NCI-H446 (cell line): ENCODE data around the gene GPC5.

Experiments used
- DNase-seq, 2 experiments: peaks; one replicate each; lab custom pipeline; 2025; lab: John Stamatoyannopoulos, UW

GPC5 gene

DNA sequence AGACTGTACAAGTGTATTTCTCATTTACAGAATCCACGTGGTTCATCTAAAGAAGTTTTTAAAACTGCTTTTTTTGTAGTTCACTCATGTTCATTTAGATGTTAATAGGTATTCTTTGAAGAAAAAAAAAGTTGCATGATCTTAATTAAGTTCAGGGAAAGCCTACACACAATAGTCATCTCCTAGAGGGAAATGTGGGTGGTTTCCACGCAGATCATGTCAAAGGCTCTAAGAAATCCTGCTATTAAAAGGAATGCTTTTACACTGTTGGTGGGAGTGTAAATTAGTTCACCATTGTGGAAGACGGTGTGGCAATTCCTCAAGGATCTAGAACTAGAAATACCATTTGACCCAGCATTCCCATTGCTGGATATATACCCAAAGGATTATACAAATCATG is 312.3 kb downstream of the GPC5 start:
- no peak for DNase-seq

DNA sequence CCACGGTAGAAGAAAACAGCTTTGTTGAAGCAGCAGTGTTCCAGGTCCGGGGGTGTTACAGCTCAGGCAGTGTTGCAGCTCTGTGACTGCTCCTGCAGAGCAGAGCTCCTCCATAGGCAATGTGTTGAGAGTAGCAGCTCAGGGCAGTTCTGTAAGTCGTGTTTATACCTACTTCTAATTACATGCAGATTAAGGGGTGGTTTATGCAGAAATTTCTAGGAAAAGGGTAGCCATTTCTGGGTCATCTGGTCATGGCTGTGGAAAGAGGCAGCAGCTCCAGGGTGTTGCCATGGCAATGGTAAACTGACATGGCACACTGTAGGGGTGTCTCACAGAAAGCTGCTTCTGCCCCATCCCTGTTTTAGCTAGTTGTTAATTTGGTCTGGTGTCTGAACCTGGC is 316.4 kb downstream of the GPC5 start:
- DNase-seq, result no peak

DNA sequence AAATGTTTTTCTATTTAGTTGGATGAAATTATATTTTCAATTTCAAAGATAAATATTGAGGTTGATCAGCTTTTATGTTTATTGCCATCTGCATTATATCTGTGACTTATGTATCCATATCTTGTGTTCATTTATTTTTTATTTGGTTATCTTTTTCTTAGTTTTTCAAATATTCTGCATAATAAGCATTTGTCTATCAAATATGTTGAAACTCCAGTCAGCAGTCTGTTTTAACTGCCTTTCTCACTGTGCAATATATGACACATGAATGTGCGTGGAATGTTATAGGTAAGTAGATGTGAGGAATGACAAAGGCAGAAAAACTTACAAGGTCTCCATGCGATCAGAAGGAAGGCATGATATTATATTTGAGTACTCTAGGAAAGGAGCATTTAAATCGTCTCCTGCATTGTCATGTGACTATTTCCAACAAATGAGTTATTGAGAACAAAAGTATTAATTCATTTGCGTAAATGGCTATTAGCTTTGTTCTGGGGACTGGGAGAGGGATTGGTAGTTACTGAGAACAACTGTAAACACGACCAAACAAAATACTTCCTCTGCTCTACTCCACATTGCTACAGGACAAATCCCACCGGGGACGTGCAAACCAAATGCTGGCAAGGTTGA is 318.1 kb downstream of the GPC5 start:
- no peak for DNase-seq

DNA sequence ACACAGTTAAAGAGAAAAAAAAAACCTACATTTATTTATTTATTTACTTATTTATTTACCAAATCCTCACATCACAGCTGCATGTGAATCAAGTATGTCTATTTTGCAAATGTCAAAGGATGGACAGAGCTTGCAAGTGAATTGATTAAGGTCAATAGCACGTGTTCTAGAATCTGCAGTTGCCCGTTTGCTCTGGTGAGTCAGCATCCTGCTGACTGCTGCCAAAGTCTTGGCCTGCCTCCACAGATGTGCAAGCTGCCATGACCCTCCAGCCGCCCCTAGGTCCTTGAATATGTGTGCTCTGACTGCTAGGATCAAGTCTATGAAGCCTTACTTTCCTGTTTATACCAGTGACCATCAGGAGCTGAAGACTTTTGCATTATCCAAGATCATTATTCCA is 320.6 kb downstream of the GPC5 start:
- DNase-seq, result peak in 1 of 2 experiments; percentile 0

DNA sequence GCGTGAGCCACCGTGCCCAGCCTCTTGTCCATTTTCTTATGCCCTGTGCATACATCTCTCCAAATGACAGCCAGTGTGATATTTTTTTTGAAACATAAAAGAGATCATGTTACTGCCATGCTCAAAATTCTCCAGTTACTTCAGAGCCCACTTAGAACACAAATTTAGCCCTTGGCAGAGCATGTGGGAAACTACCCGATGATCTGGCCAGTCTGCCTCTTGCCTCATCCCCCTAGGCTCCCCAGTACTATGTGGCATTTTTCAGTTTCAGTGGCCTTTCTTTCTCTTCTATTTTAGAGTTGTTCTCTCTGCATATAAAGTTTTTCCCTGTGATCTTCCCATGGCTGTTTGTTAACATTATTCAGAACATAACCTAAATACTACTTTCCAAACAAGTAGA is 323.0 kb downstream of the GPC5 start:
- no peak for DNase-seq

DNA sequence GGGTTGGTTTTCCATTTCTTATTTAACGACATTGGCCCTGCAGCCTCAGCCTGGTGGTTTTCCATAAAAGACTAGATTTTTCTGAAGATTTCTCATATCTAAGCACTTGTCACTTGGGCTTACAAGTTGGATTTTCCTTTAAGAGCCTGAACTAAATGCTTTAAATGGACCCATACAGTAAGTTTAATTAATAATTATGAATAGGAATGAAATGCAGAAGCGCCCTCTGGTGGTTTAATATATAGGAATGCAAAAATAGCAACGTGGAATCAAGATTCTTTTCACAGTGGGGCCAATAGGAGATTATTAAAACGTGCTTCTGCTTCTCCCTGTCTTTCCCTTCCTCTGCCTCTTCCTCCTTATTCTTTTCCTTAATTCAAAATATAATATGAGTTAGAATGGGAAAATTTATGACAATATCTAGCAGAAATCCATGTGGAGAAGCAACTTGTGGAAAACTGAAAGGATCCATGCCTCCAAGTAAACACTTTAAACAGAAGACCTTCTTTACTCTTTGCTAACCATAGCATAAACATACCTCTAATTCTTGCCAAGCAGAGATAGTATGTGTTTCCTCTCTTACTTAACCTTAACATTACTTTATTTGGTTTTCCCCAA is 324.0 kb downstream of the GPC5 start:
- peak in 1 of 2 experiments; percentile 27 for DNase-seq

DNA sequence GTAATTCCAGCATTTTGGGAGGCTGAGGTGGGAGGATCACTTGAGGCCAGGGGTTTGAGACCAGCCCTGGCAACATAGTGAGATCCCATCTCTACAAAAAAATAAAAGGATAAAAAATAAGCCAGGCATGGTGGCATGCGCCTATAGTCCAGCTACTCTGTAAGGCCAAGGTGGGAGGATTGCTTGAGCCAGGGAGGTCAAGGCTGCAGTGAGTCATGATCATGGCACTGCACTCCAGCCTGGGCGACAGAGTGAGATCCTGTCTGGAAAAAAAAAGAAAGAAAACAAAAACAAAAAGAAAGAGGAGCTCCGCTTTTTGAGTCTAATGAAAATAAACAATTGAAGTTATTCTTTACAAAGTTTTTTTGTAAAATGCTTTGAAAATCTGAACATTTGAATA is 326.2 kb downstream of the GPC5 start:
- no peak for DNase-seq

DNA sequence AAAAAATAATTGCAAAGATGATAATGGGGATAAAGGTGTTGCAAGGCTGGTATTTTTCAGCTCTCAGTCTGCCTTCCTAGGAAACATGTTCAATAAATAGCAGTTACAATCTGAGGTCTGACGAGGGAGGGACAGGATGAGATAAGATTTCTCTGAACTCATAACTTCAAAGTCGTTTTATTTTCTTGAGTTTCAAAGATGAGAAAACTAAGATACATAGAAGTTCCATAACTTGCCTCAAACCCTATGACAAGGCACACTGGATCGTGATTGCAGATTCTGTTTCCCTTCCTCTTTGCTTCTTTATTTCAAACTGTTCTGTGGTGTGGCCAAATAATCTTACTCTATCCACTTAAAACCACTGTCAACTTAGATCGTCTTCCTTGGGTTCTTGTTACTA is 327.2 kb downstream of the GPC5 start:
- no peak for DNase-seq

DNA sequence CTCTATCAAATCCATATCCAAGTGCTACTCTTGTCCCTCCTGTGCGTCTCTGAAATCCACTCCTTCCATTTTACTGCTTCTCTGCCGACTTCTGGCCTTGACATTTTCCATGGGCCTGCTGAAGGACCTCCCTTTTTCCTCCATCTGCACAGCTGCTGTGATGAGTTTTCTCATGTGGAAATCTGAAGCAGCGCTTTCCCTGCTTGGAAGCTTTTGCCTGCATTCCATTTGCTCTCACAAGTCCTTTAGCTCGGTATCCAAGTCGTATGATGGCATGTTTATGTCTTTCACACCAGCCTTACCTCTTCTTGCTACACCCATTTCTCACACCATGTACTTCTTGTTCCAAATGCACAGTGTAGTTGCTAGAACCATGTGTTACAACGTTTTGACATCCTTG is 328.2 kb downstream of the GPC5 start:
- no peak for DNase-seq

DNA sequence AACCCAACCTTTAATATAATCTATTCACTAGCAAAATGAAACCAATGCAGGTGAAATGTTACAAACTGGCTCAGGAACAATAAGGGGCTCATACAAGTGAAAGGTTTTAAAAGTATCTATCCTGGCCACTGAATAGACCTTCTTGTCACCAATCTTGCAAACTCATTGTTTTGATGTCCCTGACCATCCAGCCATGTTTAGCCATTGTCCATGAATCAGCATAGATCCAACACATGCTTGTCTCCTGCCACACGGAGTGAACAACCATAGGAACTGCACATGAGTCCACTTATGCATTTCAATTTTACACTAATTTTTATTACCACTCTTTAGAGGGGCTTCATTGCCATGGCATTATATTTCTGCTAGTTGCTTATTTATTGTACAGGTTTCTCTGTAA is 331.4 kb downstream of the GPC5 start:
- DNase-seq, result no peak

DNA sequence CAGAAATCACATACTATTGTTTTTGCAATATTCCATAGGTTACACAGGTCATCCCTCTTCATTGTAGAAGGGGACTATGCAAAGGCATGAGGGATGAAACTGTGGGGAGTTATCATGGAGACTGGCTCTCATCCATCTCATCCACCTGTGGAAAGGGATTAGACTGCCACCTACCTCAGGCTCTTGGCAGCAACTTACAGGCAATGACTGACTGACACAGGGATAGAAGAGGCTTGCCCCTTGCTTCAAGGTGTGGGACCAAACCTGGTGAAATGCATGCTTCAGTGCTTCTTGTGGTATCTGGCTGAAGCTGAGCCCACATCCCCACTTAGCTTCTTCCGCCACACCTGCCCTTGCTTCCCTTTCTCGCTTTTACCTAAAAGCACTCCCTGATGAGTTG is 341.3 kb downstream of the GPC5 start:
- no peak for DNase-seq

DNA sequence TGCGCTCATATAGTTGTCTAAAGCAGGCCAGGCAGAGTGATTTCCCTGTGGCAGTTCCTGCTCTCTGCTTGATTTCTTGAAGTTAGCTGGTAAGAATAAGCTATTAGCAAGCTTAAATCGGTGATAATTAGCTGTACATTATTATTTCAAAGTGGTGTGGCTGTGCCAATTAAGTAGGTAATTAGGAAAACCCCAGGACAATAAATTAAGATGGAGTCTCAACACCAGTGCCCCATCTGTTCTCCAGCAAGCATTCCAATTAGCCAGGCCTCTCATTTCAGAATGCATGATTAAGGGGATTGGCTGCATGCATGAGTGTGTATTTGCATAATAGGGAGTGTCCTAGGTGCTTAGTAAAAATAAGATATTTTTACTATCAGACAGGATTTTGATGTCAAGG is 342.3 kb downstream of the GPC5 start:
- DNase-seq, result peak in 1 of 2 experiments; percentile 11

DNA sequence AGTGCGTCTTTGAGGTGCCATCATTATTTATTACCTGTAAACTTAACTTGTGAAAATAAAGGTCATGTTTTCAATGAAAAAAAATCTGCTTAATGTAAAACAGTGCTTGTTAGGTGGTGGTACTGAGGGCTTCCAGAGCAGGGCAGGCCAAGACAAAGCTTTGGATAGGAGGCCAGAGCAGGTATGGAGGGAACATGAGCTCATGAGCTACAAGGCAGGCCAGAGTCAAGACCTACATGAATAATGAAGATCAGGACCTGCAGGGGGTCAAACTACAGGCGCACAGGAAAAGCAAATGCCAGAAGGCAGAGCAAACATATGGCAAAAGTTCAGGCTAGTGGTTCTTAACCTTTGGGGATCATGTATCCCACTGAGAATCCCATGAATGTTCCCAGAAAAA is 343.5 kb downstream of the GPC5 start:
- DNase-seq, result peak in 1 of 2 experiments; percentile 15

DNA sequence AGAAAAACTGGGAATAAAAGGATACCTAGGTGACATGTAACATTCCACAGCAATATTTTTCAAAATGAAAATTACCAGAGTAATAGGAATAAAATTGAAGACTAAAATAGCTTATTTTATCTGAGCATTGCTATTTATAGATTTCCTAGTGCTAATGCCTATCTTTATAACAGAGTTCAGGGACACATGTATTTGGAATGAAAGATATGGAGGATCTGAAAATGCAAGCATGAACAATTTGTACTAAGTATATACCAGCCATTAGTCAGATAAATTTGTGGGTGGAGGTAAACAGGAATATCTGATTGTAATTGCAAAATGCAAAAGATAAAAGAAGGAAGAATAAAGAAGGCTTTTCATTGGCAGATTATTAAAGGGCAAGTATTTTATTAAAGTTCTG is 345.9 kb downstream of the GPC5 start:
- no peak for DNase-seq

DNA sequence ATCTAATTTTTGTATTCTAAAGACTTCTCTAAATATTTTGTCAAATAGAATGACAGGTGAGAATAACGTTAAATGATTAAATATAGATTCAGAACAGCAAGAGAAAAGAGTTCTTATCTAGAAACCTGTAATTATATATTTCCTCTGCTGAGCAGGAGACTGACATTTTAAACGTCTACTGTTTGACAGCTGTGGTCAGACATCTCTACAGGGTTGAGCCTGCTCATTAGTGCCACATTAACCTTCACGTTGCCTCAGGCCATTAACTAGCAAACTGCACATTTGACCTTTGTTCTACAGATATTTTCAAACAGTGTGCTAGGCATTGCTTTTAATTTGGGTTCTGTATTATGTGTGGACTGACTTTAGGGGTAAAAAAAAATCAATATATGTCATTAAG is 347.5 kb downstream of the GPC5 start:
- DNase-seq, result no peak

DNA sequence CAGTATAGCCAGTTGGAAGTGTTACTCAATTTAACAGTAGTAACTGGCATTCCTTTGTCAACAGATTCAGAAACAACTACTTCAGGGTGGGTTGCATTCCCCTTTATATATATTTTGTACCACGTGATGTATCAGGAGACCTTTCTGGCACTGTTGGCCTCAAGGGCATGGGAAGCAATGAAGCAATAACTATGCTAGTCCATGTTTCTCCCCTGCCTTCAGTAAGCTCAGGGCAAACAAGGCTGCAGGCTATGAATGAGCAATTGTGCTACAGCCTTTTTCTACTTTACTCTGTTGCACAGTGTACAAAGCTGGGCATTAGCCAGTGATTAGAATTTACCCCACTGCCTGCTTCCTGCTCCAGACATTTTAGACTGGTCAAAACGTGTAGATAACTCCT is 348.8 kb downstream of the GPC5 start:
- no peak for DNase-seq

DNA sequence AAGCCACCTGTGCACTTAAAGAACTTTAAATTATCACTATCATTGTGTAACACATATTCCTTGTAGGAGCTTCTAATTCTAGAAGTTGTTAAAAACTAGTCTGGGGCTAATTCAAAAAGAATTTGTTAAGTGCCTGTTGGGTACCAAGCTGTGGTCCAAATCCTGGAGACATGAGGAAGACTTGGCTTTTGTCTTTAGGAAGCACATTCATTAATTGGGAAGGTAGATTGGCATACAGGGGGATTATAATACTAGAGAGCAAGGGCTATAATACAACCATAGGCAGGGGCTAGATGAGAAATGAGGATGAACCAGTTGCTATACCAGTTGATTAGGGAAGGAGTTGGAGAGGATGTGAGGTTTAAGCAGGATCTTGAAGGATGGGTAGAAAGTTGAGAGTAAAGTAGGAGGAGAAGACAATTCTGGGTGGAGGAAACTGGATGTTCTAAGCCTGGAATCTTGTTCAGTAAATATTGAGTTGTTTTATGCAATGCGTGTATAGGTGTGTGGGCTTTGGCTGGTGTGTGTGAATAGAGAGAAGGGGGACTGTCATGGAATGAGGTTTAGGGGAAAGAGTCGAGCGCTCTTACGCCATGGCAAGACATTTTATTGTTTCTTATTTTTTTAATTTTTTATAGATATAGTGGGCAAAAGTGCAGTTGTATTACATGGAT is 350.1 kb downstream of the GPC5 start:
- no peak for DNase-seq

DNA sequence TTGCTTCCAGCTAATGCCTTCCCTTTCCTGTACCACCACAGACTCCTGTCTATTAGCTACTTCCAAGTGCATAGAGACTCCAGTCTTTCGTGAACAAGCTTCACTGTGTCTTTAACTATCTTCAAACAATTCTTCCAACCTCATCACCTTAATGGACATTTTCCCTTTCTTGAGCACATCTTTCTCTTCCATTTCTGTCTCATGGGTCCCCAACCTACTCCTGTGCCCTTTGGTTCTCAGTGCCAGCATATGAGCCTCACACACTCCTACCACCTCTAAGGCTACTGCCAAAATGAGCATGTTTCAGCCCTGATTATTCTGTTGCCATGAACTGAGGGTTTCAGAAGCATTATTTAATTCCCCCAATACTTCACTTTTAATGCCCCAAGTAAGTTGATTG is 360.3 kb downstream of the GPC5 start:
- DNase-seq, result no peak

DNA sequence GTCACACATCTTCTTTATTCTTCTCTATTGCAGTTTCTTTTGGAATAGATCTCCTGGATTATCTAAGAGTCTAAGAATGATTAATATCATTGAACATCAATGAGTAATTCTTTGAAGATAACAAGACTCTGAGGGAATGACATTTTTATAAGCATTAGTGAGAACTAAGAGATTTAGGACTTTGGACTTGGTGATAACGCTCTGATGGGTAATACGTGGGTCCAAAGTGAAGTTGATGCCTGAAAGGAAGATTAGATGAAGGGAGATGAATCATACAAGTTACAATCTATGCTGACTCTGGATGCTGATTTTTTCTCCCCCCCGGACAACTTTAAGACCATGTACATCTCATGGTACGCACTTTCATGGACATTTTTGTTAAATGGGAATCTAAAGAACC is 364.5 kb downstream of the GPC5 start:
- DNase-seq, result no peak

DNA sequence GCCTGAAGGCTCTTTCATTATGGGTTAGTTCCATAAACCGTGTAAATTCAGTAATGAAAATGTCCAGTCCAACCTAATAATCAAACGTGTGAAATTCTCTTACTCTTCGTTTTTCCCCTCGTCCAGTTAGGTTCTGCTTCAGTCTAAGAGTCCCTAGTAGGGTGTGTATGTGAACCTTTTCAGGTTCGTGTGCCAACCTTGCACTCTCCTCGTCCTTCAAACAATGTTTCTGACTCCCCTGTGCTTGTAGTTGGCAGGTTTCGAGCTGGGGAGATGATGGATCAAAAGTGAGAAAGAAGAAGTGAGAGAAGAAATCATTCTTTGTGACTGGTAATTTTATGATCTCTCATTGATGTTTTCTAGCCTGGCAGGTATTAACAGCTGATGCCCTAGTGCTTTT is 366.1 kb downstream of the GPC5 start:
- no peak for DNase-seq

DNA sequence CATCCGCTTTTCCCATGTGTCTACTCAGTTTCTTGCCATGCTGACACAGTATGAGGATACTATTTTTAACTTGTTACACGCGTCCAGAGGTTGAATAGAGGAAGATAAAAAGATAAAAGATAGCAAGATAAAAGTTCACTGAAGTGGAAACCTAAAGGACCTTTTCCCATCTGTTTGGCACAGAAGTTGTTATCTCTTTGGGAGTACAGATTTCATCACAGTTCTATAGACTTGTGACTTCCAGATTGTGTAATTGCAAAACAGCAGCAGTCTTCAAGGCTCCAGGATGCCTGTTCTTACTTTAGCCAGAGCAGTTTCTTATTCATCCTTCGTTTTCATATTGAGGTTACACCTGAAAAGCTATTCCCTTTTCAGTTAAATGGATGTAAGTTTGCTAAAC is 369.2 kb downstream of the GPC5 start:
- no peak for DNase-seq

DNA sequence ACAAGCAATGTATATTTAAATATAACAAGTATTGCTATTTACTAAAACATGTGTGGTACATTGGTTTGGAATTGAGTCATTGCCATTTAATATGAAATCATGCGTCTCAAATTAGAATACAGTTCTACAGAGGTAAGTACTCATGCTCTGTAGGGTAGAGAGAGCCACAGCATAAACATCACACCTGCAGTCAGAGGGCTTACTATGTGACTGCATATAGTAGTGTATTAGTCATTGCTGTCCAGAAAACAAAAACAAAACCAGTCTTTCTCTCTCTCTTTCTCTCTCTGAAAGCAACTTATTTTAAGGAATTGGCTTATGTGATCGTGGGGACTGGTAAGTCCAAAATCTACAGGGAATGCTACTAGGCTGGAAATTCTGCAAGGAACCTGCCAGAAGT is 370.3 kb downstream of the GPC5 start:
- no peak for DNase-seq

DNA sequence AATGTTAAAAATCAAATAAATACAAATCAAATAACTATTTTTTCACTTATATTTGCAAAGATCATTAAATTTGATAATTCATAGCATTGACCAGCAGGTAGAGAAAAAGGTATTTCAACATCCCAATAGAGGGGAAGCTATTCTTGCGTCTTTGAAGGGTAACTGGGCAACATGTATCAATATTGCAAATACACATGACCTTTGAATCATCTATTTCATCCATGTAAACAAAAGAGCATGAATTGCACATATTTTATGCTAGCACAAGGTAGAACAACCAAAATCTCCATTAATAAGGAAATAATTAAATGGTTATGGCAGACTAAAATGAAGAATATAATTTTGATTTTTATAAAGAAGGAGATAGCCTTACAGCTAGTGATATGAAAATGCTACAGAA is 372.8 kb downstream of the GPC5 start:
- DNase-seq, result no peak
